ENCODE results near the gene PKM.

Gene PKM

DNA sequence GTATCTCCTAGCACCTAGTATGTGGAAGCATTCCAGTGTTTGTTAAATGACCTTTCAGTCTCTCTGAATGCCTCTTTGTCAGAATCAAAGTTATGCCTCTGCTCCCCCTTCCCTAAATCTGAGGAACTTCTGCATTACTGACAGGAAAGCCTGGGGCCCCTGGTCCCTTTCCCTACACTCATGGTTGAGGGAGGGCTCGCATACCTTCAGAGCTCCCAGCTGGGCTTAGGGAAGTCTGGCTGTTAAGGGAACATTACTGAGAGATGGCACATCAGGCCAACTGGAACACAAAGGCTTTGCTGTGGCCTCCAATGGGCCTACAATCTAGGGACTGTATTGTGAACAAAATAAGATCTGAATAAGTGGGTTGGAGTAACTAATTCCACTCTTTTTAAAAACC is 10.3 kb downstream of the PKM start:
- Histone ChIP-seq H3K4me1 (ENCODE audit: control insufficient read depth, insufficient read depth, low read length) (no peaks in the 10 kb centered on the region), H3K9ac (ENCODE audit: low read depth, low read length) (no peak overlapping the region), H3K4me3 (ENCODE audit: low read depth, low read length) (no peak overlapping the region)

DNA sequence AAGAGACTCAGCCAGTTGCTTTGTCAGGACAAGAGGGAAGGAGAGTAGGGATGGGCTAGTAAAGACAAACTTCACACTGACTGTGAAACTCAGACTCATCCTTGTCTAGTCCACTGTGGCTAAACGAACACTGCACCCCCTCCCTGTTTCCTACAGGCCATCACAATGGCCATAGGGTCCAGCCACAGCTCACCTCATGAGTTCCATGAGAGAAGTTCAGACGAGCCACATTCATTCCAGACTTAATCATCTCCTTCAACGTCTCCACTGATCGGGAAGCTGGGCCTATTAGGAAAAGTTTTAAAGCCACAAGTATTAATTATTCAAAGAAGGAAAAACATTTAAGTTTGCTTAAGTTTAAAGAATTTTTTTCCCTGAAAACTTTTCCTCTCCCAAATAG is 13.8 kb downstream of the PKM start:
- no peak overlapping the region for H3K27ac ChIP-seq (ENCODE audit: low read depth, low read length)
- H3K9ac ChIP-seq (ENCODE audit: low read depth, low read length) = no peak overlapping the region
- H3K27me3 ChIP-seq (ENCODE audit: control insufficient read depth, insufficient read depth, low read length) = no peaks in the 10 kb centered on the region
- H3K36me3 ChIP-seq (ENCODE audit: control insufficient read depth, insufficient read depth, low read length) = peaks cover 93% of the 10 kb centered on the region
- H3K9me3 ChIP-seq (ENCODE audit: control insufficient read depth, insufficient read depth, low read length) = no peaks in the 10 kb centered on the region
- H3K4me3 ChIP-seq (ENCODE audit: low read depth, low read length) = no peak overlapping the region
- H3K4me1 ChIP-seq (ENCODE audit: control insufficient read depth, insufficient read depth, low read length) = no peaks in the 10 kb centered on the region

More for the DNA sequence above, 10.3 kb downstream of the PKM start:
- Histone ChIP-seq H3K9me3 (ENCODE audit: control insufficient read depth, insufficient read depth, low read length) (no peaks in the 10 kb centered on the region), H3K36me3 (ENCODE audit: control insufficient read depth, insufficient read depth, low read length) (peaks cover 82% of the 10 kb centered on the region), H3K27ac (ENCODE audit: low read depth, low read length) (no peak overlapping the region), H3K27me3 (ENCODE audit: control insufficient read depth, insufficient read depth, low read length) (no peaks in the 10 kb centered on the region)

DNA sequence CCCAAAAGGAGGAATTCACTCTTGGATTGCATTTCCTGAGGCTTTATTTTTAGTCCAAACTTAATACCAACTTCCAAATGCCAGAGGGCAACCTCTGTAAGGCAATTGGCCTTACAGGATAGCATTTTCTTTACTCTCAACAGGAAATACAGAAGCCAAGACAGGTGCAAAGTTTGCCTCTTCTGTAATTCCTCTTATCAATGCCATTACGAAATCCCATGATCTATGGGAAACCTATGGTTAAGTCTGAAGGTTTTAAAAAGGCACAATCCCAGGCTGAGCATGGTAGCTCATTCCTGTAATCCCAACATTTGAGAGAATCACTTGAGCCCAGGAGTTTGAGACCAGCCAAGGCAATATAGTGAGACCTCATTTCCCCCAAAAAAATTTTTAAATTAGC is 14.9 kb downstream of the PKM start:
- Histone ChIP-seq H3K4me1 (ENCODE audit: control insufficient read depth, insufficient read depth, low read length) (no peaks in the 10 kb centered on the region), H3K36me3 (ENCODE audit: control insufficient read depth, insufficient read depth, low read length) (peaks cover 97% of the 10 kb centered on the region)

DNA sequence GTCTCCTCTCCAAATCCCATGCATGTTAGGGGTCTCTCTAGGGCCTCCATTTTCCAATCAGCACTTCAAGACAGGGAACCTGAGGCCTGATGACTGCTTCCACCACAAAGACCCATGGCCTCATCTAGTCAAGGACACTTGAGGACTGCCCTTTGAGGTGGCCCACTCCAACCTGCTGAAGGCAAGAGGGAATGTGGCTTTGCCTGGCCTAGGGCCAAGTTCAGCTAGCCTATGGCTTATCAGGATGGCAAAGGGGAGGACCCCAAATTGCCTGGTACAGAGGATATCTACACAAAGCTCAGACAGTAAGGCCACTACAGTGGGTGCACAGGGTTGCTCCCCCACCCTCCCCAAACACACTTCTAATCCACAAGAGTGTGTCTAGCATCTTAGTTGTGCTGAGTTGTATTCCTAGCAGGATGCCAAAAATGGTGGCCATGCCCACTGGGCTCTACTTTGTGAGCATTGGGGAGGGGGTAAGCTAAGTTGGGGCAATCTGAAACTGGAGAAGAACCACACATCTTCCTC is 23.4 kb downstream of the PKM start:
- no peaks in the 10 kb centered on the region for H3K27me3 ChIP-seq (ENCODE audit: control insufficient read depth, insufficient read depth, low read length)
- peaks cover 96% of the 10 kb centered on the region for H3K36me3 ChIP-seq (ENCODE audit: control insufficient read depth, insufficient read depth, low read length)
- H3K4me3 ChIP-seq (ENCODE audit: low read depth, low read length) = no peak overlapping the region
- no peaks in the 10 kb centered on the region for H3K4me1 ChIP-seq (ENCODE audit: control insufficient read depth, insufficient read depth, low read length)
- H3K27ac ChIP-seq (ENCODE audit: low read depth, low read length) = no peak overlapping the region
- H3K9ac ChIP-seq (ENCODE audit: low read depth, low read length) = no peak overlapping the region
- H3K9me3 ChIP-seq (ENCODE audit: control insufficient read depth, insufficient read depth, low read length) = no peaks in the 10 kb centered on the region

More for the DNA sequence above, 14.9 kb downstream of the PKM start:
- Histone ChIP-seq H3K9me3 (ENCODE audit: control insufficient read depth, insufficient read depth, low read length) (no peaks in the 10 kb centered on the region), H3K9ac (ENCODE audit: low read depth, low read length) (no peak overlapping the region), H3K27ac (ENCODE audit: low read depth, low read length) (no peak overlapping the region), H3K4me3 (ENCODE audit: low read depth, low read length) (no peak overlapping the region), H3K27me3 (ENCODE audit: control insufficient read depth, insufficient read depth, low read length) (no peaks in the 10 kb centered on the region)

DNA sequence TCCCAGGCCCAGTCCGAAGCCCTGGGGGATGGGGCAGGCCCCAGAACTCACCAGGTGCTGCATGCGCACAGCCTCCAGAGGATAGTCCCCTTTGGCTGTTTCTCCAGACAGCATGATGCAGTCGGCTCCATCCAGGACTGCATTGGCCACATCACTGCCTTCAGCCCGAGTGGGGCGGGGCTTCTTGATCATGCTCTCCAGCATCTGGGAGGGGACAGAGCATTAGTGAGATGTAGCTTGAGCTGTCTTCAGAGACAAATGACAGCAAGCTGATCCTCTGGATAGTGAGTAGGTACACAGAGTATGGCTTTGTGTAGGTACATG is 24.4 kb downstream of the PKM start:
- no peak overlapping the region for H3K9ac ChIP-seq (ENCODE audit: low read depth, low read length)
- H3K4me3 ChIP-seq (ENCODE audit: low read depth, low read length) = no peak overlapping the region
- H3K9me3 ChIP-seq (ENCODE audit: control insufficient read depth, insufficient read depth, low read length) = no peaks in the 10 kb centered on the region
- no peaks in the 10 kb centered on the region for H3K4me1 ChIP-seq (ENCODE audit: control insufficient read depth, insufficient read depth, low read length)
- H3K36me3 ChIP-seq (ENCODE audit: control insufficient read depth, insufficient read depth, low read length) = peaks cover 96% of the 10 kb centered on the region
- H3K27ac ChIP-seq (ENCODE audit: low read depth, low read length) = no peak overlapping the region
- no peaks in the 10 kb centered on the region for H3K27me3 ChIP-seq (ENCODE audit: control insufficient read depth, insufficient read depth, low read length)

DNA sequence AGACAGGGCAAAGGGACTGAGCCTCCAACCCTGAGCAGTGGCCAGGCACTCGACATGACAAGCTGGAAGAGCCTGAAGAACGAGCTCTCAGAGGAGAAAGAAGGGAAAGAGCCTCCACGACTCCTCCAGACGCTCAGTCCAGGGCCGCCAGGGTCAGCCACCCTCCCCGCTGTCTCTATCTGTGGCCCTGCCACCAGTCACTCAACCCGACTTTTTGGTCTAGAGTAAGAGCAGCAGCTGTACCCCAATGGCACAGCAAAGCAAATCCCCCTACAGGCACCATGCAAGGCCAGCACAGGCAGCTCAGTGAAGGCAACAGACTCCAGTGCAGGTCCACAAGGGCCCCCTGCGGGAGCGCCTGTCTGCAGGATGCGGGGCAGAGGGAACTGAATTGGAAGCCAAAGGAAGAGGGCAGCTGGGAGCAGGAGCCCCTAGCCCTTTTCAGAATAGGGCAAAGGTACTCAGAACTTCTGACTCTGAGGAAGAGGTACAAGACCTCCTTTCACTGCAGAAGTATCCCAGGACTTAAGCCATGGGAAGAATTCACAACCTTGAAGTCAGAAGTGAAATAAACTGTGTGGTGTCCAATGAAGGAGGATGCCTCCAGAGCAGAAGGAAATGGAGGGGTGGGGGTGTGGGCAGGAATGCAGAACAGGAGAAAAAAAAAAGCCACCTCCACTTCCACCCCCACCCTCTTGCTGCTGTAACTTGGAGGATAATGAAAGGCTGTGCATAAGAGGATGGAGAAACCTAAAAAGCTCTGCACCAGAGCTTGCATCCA is 24.9 kb downstream of the PKM start:
- no peaks in the 10 kb centered on the region for H3K9me3 ChIP-seq (ENCODE audit: control insufficient read depth, insufficient read depth, low read length)
- no peak overlapping the region for H3K4me3 ChIP-seq (ENCODE audit: low read depth, low read length)
- peaks cover 97% of the 10 kb centered on the region for H3K36me3 ChIP-seq (ENCODE audit: control insufficient read depth, insufficient read depth, low read length)
- H3K27ac ChIP-seq (ENCODE audit: low read depth, low read length) = no peak overlapping the region
- H3K9ac ChIP-seq (ENCODE audit: low read depth, low read length) = no peak overlapping the region
- no peaks in the 10 kb centered on the region for H3K4me1 ChIP-seq (ENCODE audit: control insufficient read depth, insufficient read depth, low read length)
- H3K27me3 ChIP-seq (ENCODE audit: control insufficient read depth, insufficient read depth, low read length) = no peaks in the 10 kb centered on the region

DNA sequence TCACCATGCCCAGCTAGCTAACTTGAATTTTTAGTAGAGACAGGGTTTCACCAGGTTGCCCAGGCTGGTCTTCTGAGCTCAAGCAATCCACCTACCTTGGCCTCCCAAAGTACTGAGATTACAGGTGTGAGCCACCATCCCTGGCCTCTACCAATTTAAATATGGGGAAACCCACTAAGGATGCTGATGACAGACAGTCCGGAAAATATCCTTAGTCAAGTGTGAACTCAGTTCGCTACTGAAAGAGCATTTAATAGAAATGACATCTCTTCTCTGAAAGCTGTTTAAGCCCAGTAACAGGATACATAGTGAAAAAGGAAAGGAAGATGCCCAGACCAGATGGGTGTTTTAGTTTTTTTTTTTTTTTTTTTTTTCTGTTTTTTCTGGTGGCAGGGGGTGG is 25.7 kb downstream of the PKM start:
- Histone ChIP-seq H3K9ac (ENCODE audit: low read depth, low read length) (no peak overlapping the region), H3K9me3 (ENCODE audit: control insufficient read depth, insufficient read depth, low read length) (no peaks in the 10 kb centered on the region), H3K4me3 (ENCODE audit: low read depth, low read length) (no peak overlapping the region), H3K4me1 (ENCODE audit: control insufficient read depth, insufficient read depth, low read length) (no peaks in the 10 kb centered on the region), H3K27ac (ENCODE audit: low read depth, low read length) (no peak overlapping the region), H3K27me3 (ENCODE audit: control insufficient read depth, insufficient read depth, low read length) (no peaks in the 10 kb centered on the region), H3K36me3 (ENCODE audit: control insufficient read depth, insufficient read depth, low read length) (peaks cover 98% of the 10 kb centered on the region)

DNA sequence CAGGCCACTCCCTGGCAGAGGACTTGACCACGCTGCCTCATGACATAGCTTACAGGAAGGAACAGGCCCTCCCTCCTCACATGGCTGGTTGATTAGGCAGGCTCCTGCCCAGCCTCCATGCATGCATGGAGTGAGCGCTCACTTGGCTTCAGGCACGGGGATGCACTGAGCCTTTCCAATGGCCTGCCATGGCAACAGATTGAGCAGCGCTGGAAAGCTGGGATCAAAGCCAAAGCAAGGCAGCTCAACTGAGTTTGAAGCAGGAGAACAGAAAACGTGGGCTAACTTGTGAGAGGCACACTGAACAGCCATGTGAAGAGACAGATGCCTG is 27.5 kb downstream of the PKM start:
- Histone ChIP-seq H3K27ac (ENCODE audit: low read depth, low read length) (no peak overlapping the region), H3K9ac (ENCODE audit: low read depth, low read length) (no peak overlapping the region), H3K4me1 (ENCODE audit: control insufficient read depth, insufficient read depth, low read length) (no peaks in the 10 kb centered on the region), H3K9me3 (ENCODE audit: control insufficient read depth, insufficient read depth, low read length) (no peaks in the 10 kb centered on the region), H3K36me3 (ENCODE audit: control insufficient read depth, insufficient read depth, low read length) (peaks cover 100% of the 10 kb centered on the region), H3K27me3 (ENCODE audit: control insufficient read depth, insufficient read depth, low read length) (no peaks in the 10 kb centered on the region), H3K4me3 (ENCODE audit: low read depth, low read length) (no peak overlapping the region)

DNA sequence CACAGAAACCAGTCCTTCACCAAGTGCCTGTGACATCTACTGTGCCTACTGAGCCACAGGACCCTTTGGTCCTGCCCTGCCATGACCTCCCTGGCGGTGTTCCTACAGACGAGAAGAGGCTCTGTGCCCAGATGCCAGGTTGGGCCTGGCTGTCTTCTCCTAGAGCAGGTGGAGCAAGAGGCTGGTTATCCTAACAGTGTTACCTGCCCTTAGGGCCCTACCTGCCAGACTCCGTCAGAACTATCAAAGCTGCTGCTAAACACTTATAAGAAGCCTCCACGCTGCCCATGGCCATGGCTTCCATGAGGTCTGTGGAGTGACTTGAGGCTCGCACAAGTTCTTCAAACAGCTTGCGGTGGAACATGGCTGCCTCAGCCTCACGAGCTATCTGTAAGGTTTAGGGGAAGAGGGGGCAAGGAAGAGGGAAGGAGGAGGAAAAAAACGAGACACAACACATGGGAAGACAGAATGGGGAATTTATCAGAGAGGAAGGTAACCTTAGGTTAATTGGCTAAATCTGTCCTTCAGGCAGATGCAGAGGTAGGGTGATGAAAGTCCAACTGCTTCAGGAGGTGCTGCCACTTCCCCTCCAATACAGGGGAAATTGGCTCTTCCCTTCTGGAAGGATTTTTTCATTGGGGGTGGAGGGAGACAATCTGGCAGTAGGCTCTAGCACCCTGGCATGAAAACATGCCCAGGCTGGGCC is 28.0 kb downstream of the PKM start:
- H3K9ac ChIP-seq (ENCODE audit: low read depth, low read length) = no peak overlapping the region
- H3K27ac ChIP-seq (ENCODE audit: low read depth, low read length) = no peak overlapping the region
- no peaks in the 10 kb centered on the region for H3K9me3 ChIP-seq (ENCODE audit: control insufficient read depth, insufficient read depth, low read length)
- H3K36me3 ChIP-seq (ENCODE audit: control insufficient read depth, insufficient read depth, low read length) = peaks cover 98% of the 10 kb centered on the region
- no peaks in the 10 kb centered on the region for H3K4me1 ChIP-seq (ENCODE audit: control insufficient read depth, insufficient read depth, low read length)
- no peaks in the 10 kb centered on the region for H3K27me3 ChIP-seq (ENCODE audit: control insufficient read depth, insufficient read depth, low read length)
- no peak overlapping the region for H3K4me3 ChIP-seq (ENCODE audit: low read depth, low read length)

DNA sequence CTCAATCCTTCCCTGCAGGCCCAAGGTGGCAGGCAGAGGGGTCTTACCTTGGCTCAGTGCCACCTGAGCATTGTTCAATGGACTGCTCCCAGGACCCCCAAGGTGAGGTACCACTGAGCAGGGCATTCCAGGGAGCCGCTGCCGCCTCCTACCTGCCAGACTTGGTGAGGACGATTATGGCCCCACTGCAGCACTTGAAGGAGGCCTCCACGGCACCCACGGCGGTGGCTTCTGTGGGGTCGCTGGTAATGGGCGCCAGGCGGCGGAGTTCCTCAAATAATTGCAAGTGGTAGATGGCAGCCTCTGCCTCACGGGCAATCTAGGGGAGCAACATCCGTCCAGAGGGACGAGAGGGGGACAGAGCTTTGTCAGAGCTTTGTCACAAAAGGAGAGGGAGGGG is 28.7 kb downstream of the PKM start:
- H3K27ac ChIP-seq (ENCODE audit: low read depth, low read length) = no peak overlapping the region
- peaks cover 91% of the 10 kb centered on the region for H3K36me3 ChIP-seq (ENCODE audit: control insufficient read depth, insufficient read depth, low read length)

DNA sequence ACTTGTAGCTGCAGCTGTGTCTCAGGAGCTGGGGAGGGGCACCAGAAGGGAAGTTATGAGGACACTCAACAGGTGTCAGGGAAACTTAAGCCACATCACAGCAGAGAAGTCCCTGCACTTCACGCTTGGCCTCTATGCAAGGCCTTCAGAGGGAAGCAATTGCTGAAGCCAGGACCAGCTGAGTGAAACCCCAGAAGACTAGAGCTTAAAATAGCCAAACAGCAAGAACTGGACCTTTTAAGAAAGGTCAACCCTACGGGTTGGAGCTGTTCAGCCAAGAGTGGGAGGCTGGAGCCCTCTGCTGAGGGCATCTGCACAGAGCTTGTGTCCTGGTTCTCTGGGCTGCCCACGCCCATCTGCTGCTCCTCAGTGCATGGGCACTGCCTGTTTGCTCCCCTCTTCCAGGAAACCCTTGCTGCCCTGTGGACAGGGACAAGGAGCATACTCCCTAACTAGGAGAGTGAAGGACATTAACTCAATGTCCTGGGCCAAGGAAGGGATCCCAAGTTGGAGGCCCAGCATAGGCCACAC is 29.5 kb downstream of the PKM start:
- no peak overlapping the region for H3K27ac ChIP-seq (ENCODE audit: low read depth, low read length)
- no peak overlapping the region for H3K4me3 ChIP-seq (ENCODE audit: low read depth, low read length)
- H3K9ac ChIP-seq (ENCODE audit: low read depth, low read length) = no peak overlapping the region
- H3K27me3 ChIP-seq (ENCODE audit: control insufficient read depth, insufficient read depth, low read length) = peaks cover 10% of the 10 kb centered on the region
- H3K9me3 ChIP-seq (ENCODE audit: control insufficient read depth, insufficient read depth, low read length) = no peaks in the 10 kb centered on the region
- no peaks in the 10 kb centered on the region for H3K4me1 ChIP-seq (ENCODE audit: control insufficient read depth, insufficient read depth, low read length)
- peaks cover 83% of the 10 kb centered on the region for H3K36me3 ChIP-seq (ENCODE audit: control insufficient read depth, insufficient read depth, low read length)

More for the DNA sequence above, 28.7 kb downstream of the PKM start:
- no peaks in the 10 kb centered on the region for H3K4me1 ChIP-seq (ENCODE audit: control insufficient read depth, insufficient read depth, low read length)
- H3K9me3 ChIP-seq (ENCODE audit: control insufficient read depth, insufficient read depth, low read length) = no peaks in the 10 kb centered on the region
- H3K9ac ChIP-seq (ENCODE audit: low read depth, low read length) = no peak overlapping the region
- no peak overlapping the region for H3K4me3 ChIP-seq (ENCODE audit: low read depth, low read length)
- H3K27me3 ChIP-seq (ENCODE audit: control insufficient read depth, insufficient read depth, low read length) = peaks cover 2% of the 10 kb centered on the region; the same call in 1 of the 2 replicates
